Kidney (tissue), 14 donors: Measurements from ENCODE around the gene GRID1. TPM values are rescaled to one million over a fixed set of nuclear protein-coding genes. Genes with fewer than 3 reads are reported as not detected.

Experiments
- DNase-seq, 5 donors: peaks; one replicate each; pipeline ENCODE4 v3.0.0-alpha.2; 2013 to 2020
- FAIRE-seq: peaks from 2 replicates; lab custom pipeline; 2012; peaks lifted over from hg19 to GRCh38; lab: Jason Lieb, UNC
- H3K27ac ChIP-seq, 2 donors: one replicate each; pipeline ENCODE4 v1.7.0; 2013; ENCODE audit warnings: low read depth in 2 of 2, low read length in 2 of 2, inconsistent platforms in 1 of 2
- H3K27me3 ChIP-seq: one replicate; pipeline ENCODE4 v1.7.1; 2013; ENCODE audit warnings: low read length, inconsistent platforms; ENCODE audit not compliant: control insufficient read depth, insufficient read depth
- H3K36me3 ChIP-seq, 3 donors: one replicate each; pipeline versions ENCODE4 v1.7.0 to v1.7.1; 2013; ENCODE audit warnings: low read length in 3 of 3, control low read depth in 1 of 3, inconsistent platforms in 1 of 3; ENCODE audit not compliant: insufficient read depth in 3 of 3, control insufficient read depth in 2 of 3
- H3K4me1 ChIP-seq, 3 donors: one replicate each; pipeline versions ENCODE4 v1.7.0 to v1.7.1; 2013; ENCODE audit warnings: low read length in 3 of 3, inconsistent platforms in 1 of 3, low read depth in 1 of 3; ENCODE audit not compliant: control insufficient read depth in 2 of 3, insufficient read depth in 2 of 3
- H3K4me3 ChIP-seq, 3 donors: one replicate each; pipeline versions ENCODE4 v1.7.0 to v1.8.1; 2013; ENCODE audit warnings: low read length in 3 of 3, control low read depth in 1 of 3, inconsistent platforms in 1 of 3
- H3K9ac ChIP-seq, 3 donors: one replicate each; pipeline versions ENCODE4 v1.7.0 to v1.7.1; 2013; ENCODE audit warnings: low read length in 3 of 3, control low read depth in 1 of 3, inconsistent platforms in 1 of 3
- H3K9me3 ChIP-seq, 3 donors: one replicate each; pipeline versions ENCODE4 v1.7.0 to v1.7.1; 2013; ENCODE audit warnings: low read length in 3 of 3, control low read depth in 1 of 3, inconsistent platforms in 1 of 3; ENCODE audit not compliant: control insufficient read depth in 2 of 3, insufficient read depth in 1 of 3
- intact Hi-C: fragments of 100-400 bp; cut with DNase I; formaldehyde crosslinking; loops from one replicate; pipeline ENCODE4 v1.11.1; 2022
- polyA plus RNA-seq: library from polyadenylated mRNA; stranded (reverse); fragments of 350-450 nt; fragmentation: Illumina TruSeq; extraction: RNeasy Lipid Tissue Mini Kit (QIAGEN cat#74804); gene quantifications from one replicate; pipeline ENCODE4 v1.2.3, GENCODE V29; 2014; ENCODE audit warnings: low read depth, low replicate concordance; ENCODE audit not compliant: insufficient read depth
- total RNA-seq: library from RNA; stranded (reverse); fragmentation: NEBNext Ultra II Directional; extraction: Animal tissue kit (Norgen Biotek cat#: 25700); gene quantifications from one replicate; pipeline ENCODE4 v1.2.1, GENCODE V29; 2021
- TF ChIP-seq, protein P1 (sequence below): IDR thresholded peaks from 3 replicates; pipeline ENCODE4 v1.5.1; 2012; ENCODE audit warnings: mild to moderate bottlenecking, moderate library complexity, borderline replicate concordance; ENCODE audit not compliant: insufficient read depth; ENCODE audit errors: extremely low read depth
- donor health status: control.
- donor health status: control.
- donor health status: control.
- donor health status: control.
- donor health status: control.
- donor health status: DM: yes; HTN: yes; CAD: no.
- donor health status: Normal renal cell carcinoma (clear cell type).

GRID1 gene
- total and polyA plus RNA-seq, 2 donors from 2014 or later, result 0.37 to 1.4 TPM

- H3K9ac ChIP-seq, result no peak overlapping the region
- H3K27me3 ChIP-seq, result no peaks in the 10 kb centered on the region
- no peaks in the 10 kb centered on the region for H3K36me3 ChIP-seq
- FAIRE-seq (peak; percentile 57), DNase-seq (no peak)
- intact Hi-C loops, result no loop called here
- no peak overlapping the region for H3K27ac ChIP-seq
- H3K4me3 ChIP-seq, result no peak overlapping the region
- TF ChIP-seq, protein P1, sequence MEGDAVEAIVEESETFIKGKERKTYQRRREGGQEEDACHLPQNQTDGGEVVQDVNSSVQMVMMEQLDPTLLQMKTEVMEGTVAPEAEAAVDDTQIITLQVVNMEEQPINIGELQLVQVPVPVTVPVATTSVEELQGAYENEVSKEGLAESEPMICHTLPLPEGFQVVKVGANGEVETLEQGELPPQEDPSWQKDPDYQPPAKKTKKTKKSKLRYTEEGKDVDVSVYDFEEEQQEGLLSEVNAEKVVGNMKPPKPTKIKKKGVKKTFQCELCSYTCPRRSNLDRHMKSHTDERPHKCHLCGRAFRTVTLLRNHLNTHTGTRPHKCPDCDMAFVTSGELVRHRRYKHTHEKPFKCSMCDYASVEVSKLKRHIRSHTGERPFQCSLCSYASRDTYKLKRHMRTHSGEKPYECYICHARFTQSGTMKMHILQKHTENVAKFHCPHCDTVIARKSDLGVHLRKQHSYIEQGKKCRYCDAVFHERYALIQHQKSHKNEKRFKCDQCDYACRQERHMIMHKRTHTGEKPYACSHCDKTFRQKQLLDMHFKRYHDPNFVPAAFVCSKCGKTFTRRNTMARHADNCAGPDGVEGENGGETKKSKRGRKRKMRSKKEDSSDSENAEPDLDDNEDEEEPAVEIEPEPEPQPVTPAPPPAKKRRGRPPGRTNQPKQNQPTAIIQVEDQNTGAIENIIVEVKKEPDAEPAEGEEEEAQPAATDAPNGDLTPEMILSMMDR, result no peak
- peaks cover 0 to 7% (median 0%) of the 10 kb centered on the region in 3 donors for H3K9me3 ChIP-seq
- H3K4me1 ChIP-seq, result no peaks in the 10 kb centered on the region
These were observed 369.1 kb downstream of the GRID1 start for GRCh38 chr10:85997544-85997943.

GRCh38 chr10:85995791-85996190 lies 370.8 kb downstream of the GRID1 start:
- peaks cover 0 to 7% (median 0%) of the 10 kb centered on the region in 3 donors for H3K9me3 ChIP-seq
- TF ChIP-seq, protein P1, result peak; percentile 42
- H3K9ac ChIP-seq, result no peak overlapping the region
- no peaks in the 10 kb centered on the region for H3K4me1 ChIP-seq
- no peak for FAIRE-seq
- peak in 3 of 5 donors; percentile 18 to 43 (median 36) for DNase-seq
- no peak overlapping the region for H3K27ac ChIP-seq
- no peaks in the 10 kb centered on the region for H3K36me3 ChIP-seq
- intact Hi-C loops, result no loop called here
- no peak overlapping the region for H3K4me3 ChIP-seq
- no peaks in the 10 kb centered on the region for H3K27me3 ChIP-seq

DNA sequence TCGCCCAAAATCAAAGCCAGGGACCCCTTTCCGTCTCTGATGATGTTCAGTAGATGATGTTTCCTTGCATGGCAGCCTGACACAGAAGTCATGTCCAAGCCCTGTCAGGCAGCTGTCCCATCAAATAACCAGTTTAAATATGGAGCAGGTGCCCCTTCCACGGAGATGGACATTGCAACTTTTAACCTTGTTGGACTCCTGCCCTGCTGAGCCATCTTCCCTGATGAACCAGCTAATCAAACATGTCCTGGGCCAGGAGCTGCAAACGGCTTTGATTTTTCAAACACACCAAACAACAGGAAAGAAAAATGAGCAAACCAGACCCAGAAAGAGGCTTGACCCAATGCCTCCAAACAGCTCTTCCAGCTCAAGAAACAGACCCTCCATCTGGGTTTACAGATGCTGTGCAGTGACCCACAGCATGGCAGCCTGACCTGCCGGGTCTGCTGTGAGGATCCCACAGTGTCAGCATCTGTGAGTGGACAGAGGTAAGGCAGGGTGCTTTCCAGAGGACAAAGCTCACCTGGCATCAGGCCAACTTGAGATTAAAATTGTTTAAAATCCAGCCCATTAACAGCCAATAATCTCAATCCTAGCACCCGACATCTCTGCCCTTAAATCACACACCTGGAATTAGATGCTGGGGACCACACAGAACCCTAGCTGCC lies 372.6 kb downstream of the GRID1 start:
- Histone ChIP-seq H3K27me3 (no peaks in the 10 kb centered on the region), H3K27ac (no peak overlapping the region), H3K9me3 (peaks cover 0 to 7% (median 0%) of the 10 kb centered on the region in 3 donors), H3K4me3 (no peak overlapping the region), H3K36me3 (no peaks in the 10 kb centered on the region), H3K9ac (no peak overlapping the region), H3K4me1 (no peaks in the 10 kb centered on the region)
- intact Hi-C loops, result no loop called here
- TF ChIP-seq, protein P1, result no peak
- DNase-seq (no peak), FAIRE-seq (no peak)
